Activated naive CD8-positive, alpha-beta T cell treated with anti-CD3 and anti-CD28 coated beads, Interleukin-2, amount 50 U/mL, for 16 hours (primary cell): ENCODE data around the gene UBE2E2.

Source experiments
- DNase-seq: peaks from one replicate; pipeline ENCODE4 v3.0.0-alpha.2; 2020; ENCODE audit warnings: low read depth, low spot score

The UBE2E2 gene

GRCh38 chr3:23389089-23389488 lies 186.0 kb downstream of the UBE2E2 start:
- no peak for DNase-seq

DNA sequence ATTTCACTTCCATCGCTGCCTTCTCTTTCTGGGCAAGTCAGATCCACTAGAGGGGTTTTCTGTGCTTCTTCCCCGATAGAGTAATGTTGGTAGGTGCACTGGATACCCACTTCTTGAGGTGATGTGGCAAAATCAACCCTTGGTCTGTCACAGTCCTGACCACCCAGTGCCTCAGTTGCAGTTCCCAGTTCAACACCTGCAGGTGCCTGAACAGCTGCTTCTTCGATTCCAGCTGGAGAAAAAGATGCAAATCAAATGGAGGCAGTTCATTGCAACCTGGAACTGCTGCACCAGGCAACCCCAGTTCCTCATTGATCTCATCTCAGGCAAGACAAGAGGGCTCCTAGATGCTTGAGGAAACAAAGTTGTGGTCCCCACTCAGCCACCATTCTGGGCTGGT lies 186.6 kb downstream of the UBE2E2 start:
- no peak for DNase-seq

- DNase-seq = no peak
Measured at GRCh38 chr3:23390446-23390845, 187.3 kb downstream of the UBE2E2 start.

DNA sequence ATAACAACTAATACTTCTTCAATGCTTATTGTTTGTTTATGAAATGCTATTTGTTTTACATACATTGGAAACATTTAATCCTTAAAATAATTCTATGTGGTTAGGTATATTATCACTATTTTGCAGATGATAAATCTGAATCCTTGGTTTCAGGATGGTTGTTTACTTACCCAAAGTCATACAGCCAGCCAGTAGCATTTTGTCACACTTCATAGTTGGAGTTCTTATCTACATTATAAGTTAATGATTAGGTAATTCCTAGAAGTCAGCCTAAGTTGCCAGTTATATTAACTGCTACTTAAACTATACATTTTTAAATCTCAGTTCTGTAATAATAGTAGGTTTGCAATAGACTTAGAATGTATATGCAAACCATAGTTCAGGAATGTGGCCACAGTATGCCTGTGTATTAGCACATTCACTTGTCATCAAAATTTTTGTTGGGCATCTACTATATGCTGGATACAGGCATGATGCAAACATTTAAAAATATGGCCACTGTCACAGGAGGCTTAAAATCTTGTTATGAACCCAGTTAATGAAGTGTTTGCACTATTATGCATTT lies 187.9 kb downstream of the UBE2E2 start:
- DNase-seq = no peak

DNA sequence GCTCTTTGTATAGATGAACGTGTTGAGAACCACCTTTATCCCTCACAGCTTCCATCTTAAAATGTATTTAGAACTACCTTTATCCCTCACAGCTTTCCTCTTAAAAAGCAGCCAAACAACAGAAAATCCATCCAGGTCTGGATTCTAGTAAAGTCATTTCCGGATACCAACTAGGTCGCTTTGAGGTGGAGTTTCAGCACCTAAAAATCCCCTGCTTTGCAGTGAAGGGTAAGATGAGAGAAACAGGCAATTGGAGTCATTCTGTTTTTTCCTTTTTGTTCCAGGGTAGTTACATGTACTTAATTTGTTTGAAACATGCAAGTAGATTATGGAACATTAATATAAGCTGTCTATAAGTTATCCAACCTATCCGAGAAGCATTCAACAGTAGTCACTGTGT lies 192.0 kb downstream of the UBE2E2 start:
- no peak for DNase-seq

DNA sequence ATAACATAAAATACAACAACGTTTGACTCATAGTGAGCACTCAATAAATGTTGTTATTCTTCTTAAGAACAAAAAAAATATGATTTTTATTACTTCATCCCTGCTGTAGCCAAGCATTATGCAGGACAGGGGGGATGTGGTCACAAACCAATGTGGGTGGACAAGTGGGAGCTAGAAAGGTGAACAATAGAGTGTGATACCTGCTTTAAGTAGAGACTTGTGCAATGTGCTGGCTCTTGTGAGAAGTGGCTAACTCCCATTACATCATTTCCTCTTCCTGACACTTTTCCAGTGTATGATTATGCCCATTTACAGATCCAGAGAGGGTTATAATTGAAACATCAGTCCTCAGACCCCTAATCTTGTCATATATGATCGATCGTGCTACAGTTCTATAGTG lies 193.6 kb downstream of the UBE2E2 start:
- no peak for DNase-seq

- DNase-seq = no peak
Measured at GRCh38 chr3:23399221-23399620, 196.1 kb downstream of the UBE2E2 start.

DNA sequence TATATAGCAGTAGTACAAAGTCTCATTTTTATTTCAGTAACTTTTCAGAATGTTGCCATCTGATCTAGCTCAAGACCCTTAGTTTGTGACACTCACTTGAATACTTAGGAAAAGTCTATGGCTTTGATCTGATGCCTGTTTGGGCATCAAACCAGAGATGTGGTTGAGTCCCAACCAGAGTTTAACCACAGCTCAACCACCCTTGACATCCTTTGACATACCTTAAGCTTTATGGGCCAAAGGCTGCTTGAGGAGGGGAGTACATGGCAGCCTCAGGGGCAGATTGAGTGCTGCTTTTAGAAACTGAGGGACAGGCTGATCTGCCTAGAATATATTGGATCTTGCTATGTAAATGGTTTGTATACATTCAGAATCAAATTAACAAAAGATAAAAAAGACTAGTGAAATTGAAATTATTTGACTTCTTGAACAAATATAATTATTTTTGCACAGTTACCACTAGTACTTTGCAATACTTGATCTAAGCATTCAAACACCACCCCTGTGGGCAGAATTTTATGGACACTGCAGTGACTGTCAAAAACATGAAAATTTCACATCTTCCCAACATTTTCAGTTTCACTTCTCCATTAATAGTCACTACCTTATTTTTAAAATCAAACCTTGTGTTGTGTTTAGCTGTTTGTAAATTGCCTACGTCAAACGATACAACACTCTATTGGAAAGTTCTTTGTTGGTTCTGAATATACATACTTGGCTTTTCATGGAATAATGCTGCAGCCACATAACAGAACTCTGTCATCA lies 199.8 kb downstream of the UBE2E2 start:
- DNase-seq = no peak

- no peak for DNase-seq
Measured at GRCh38 chr3:23404246-23404645, 201.1 kb downstream of the UBE2E2 start.

- no peak for DNase-seq
Measured at GRCh38 chr3:23405081-23405480, 202.0 kb downstream of the UBE2E2 start.

GRCh38 chr3:23406601-23407000 lies 203.5 kb downstream of the UBE2E2 start:
- DNase-seq = no peak

DNA sequence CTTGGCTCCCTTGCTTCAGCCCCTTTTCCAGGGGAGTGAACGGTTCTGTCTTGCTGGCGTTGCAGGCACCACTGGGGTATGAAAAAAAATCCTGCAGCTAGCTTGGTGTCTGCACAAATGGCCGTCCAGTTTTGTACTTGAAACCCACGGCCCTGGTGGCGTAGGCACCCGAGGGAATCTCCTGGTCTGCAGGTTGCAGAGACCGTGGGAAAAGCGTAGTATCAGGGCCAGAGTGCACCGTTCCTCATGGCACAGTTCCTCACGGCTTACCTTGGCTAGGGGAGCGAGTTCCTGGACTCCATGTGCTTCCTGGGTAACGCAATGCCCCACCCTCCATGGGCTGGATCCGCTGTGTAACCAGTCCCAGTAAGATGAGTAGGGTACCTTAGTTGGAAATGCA lies 214.9 kb downstream of the UBE2E2 start:
- no peak for DNase-seq

GRCh38 chr3:23421811-23422516 lies 218.8 kb downstream of the UBE2E2 start:
- no peak for DNase-seq

GRCh38 chr3:23422517-23422851 lies 219.4 kb downstream of the UBE2E2 start:
- DNase-seq = no peak

DNA sequence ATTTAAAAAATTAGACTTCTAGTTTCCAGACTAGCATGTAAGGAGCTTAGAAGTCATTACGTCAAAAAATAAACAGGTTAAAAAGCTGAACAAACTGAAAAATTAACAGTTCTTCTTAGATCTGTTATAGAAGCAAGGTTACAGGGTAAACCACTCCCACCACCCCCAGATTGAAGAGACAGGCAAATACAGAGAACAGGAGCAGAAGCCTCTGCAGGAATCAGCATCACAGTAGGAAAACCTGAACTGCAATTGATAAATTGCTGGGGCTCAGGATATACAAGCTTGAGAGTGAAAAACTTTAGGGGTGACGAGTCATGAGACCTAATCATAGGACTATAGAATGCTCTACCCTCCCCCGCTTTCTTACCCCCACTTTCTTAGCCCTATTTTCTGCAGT lies 222.3 kb downstream of the UBE2E2 start:
- DNase-seq = no peak

- no peak for DNase-seq
Measured at GRCh38 chr3:23430781-23431398, 227.8 kb downstream of the UBE2E2 start.

- no peak for DNase-seq
Measured at GRCh38 chr3:23431764-23432163, 228.6 kb downstream of the UBE2E2 start.

DNA sequence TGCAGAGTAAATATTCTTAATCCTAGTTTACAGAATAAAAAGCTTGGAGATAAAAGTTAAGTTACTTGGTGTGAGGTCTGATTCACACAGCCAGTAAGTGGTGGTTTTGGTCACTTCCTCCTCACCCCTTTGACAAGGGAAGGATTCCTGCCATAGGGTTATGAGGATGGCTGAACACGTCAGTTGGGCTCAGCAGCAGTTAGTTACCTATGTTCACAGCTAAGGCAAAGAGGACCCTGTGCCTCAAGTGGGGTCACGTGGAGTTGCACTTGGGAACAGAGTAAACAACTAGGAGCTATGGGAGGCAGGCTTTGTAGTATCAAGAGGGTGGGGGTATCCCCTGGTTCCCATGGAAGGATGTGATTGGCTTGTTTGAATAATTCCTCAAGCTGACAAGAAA lies 232.2 kb downstream of the UBE2E2 start:
- DNase-seq = no peak

GRCh38 chr3:23435904-23436303 lies 232.8 kb downstream of the UBE2E2 start:
- no peak for DNase-seq

DNA sequence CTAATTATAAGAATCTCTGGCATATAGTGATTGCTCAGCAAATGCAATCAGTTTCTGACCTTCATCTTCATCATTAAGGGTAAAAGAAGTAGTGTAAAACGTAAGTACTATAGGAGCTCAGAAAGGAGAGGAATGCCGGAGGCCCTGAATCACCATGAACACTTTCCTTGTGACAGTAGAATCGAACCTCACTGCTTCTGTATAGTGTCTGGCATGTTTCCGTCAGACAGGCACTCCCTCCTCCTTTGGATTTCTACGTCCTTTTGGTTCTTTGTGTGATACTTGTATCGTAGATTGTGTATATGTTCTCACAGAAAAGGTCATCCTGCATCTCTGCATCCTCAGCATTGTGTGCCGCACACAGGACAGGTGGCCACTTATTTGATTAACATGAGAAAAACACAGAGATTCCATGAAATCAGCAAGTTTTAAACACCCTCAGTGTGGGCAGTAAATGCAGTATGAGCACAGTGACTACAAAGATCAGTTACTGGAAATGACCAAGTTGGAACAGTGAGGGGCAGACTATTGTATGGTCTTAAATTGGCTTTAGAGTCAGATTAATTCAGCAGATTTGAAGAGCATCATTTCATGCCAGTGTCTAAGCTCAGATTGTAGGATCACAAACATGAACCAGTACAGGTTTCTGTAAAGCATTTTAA lies 234.5 kb downstream of the UBE2E2 start:
- DNase-seq = no peak

DNA sequence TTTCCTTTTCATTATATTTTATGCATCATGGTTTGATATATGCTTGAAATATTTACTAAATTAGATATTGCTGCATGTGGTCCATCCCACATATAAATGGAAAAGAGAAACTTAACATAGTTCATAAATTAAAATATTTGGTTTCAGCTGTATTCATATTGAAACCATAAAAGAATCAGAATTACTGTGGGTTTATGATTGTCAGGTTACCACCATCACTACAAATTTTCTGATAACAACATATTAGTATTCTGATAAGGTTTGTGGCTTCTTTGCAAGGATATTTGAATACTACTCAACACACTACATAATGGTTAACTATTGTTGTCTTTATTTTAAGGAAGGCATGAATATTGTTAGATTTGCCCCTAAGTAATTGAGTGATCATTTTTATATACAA lies 235.5 kb downstream of the UBE2E2 start:
- no peak for DNase-seq

DNA sequence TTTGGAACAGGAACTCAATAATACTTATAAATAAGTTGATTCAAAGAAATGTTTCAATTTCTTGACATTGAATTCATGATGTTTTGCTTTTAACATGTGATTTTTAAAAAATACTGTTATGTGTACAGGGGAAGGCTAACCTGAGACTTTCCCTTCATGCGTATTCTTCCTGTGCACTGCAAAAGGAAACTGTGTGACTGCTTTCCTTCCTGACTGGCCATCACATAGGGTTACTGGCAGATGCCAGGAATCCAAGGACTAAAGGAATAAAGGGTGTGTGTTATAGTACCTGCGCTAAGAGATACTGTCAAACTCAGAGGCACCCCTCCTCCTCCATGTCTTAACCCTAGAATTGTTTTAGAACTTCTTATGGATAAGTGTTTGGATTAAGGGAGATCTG lies 236.0 kb downstream of the UBE2E2 start:
- no peak for DNase-seq
